Activated CD4-positive, alpha-beta memory T cell treated with anti-CD3 and anti-CD28 coated beads for 36 hours (primary cell): ENCODE measurements around the gene APOL1. TPM values are rescaled to one million over a fixed set of nuclear protein-coding genes. Genes with fewer than 3 reads are reported as not detected.
"Not testable (repeated sequence)": the region's sequence is repeated elsewhere in the genome, so short reads cannot be mapped to it uniquely, and the experiment has no call there.

Experiments used
- CTCF ChIA-PET: fragments of 350-600 bp; sonication (Branson Sonifier 250); formaldehyde crosslinking; loops from one replicate; lab custom pipeline; 2021; ENCODE audit warnings: antibody characterized with exemption, inconsistent platforms; lab: Charles Lee
- POLR2A ChIA-PET: fragments of 350-600 bp; sonication (Branson Sonifier 250); formaldehyde crosslinking; loops from one replicate; lab custom pipeline; 2021; ENCODE audit warnings: antibody characterized with exemption; lab: Charles Lee
- DNase-seq: peaks from one replicate; pipeline ENCODE4 v3.0.0-alpha.2; 2020
- H3K27ac Mint-ChIP-seq: one replicate; pipeline ENCODE4 v1.8.0; 2021; ENCODE audit warnings: mixed read lengths
- H3K27me3 Mint-ChIP-seq: one replicate; pipeline ENCODE4 v1.8.0; 2021; ENCODE audit warnings: mixed read lengths
- H3K36me3 Mint-ChIP-seq: one replicate; pipeline ENCODE4 v1.8.0; 2021; ENCODE audit warnings: mixed read lengths
- H3K4me1 Mint-ChIP-seq: one replicate; pipeline ENCODE4 v1.8.0; 2021; ENCODE audit warnings: low read depth, mixed read lengths
- H3K4me3 Mint-ChIP-seq: one replicate; pipeline ENCODE4 v1.8.0; 2021; ENCODE audit warnings: mild to moderate bottlenecking, mixed read lengths
- H3K9me3 Mint-ChIP-seq: one replicate; pipeline ENCODE4 v1.8.0; 2021; ENCODE audit warnings: mixed read lengths
- intact Hi-C: fragments of 100-400 bp; cut with micrococcal nuclease; formaldehyde crosslinking; loops from one replicate; pipeline ENCODE4 v1.15.1; 2023
- total RNA-seq, 2 experiments: library from RNA; stranded (reverse); gene quantifications; one replicate each; pipeline ENCODE4 v1.2.3, GENCODE V29; 2021

Gene APOL1
- total RNA-seq, 2 experiments from 2014 or later: 44.7 to 46.3 TPM

- no peak overlapping the region for H3K27ac Mint-ChIP-seq
- H3K4me1 Mint-ChIP-seq: peaks cover 21% of the 10 kb centered on the region
- intact Hi-C loops: no loop called here
- peaks cover 9% of the 10 kb centered on the region for H3K9me3 Mint-ChIP-seq
- ChIA-PET CTCF (interaction anchor here (2.3 to 3.0 kb wide), 2 partner anchors 7 to 9 kb away, joined by 9 to 10 read pairs; partner anchors contain the start of gene APOL2), POLR2A (interaction anchor here (1.1 kb wide), 1 partner anchor 18 kb away, joined by 5 read pairs; no protein-coding TSS in a partner anchor)
- H3K36me3 Mint-ChIP-seq: no peaks in the 10 kb centered on the region
- DNase-seq: no peak
- no peaks in the 10 kb centered on the region for H3K27me3 Mint-ChIP-seq
- H3K4me3 Mint-ChIP-seq: no peak overlapping the region
These were observed 5.0 kb upstream of the APOL1 start for GRCh38 chr22:36247955-36248354.

GRCh38 chr22:36249160-36249559 is 3.8 kb upstream of the APOL1 start:
- ChIA-PET POLR2A (no interaction called here), CTCF (interaction anchor here (0.9 to 3.0 kb wide), 4 partner anchors 9 to 71 kb away, joined by 4 to 10 read pairs (median 6); partner anchors contain the start of gene APOL2)
- peaks cover 7% of the 10 kb centered on the region for H3K36me3 Mint-ChIP-seq
- intact Hi-C loops: no loop called here
- peaks cover 9% of the 10 kb centered on the region for H3K9me3 Mint-ChIP-seq
- H3K4me1 Mint-ChIP-seq: peaks cover 29% of the 10 kb centered on the region
- no peak overlapping the region for H3K27ac Mint-ChIP-seq
- DNase-seq: no peak
- H3K4me3 Mint-ChIP-seq: no peak overlapping the region
- H3K27me3 Mint-ChIP-seq: no peaks in the 10 kb centered on the region

- H3K9me3 Mint-ChIP-seq, H3K4me3 Mint-ChIP-seq, H3K27ac Mint-ChIP-seq, H3K27me3 Mint-ChIP-seq, DNase-seq, intact Hi-C loops, POLR2A ChIA-PET, H3K36me3 Mint-ChIP-seq: not testable (repeated sequence)
- peaks cover 42% of the 10 kb centered on the region for H3K4me1 Mint-ChIP-seq
- CTCF ChIA-PET: interaction anchor here (3.0 kb wide), 1 partner anchor 10 kb away, joined by 9 read pairs; no protein-coding TSS in a partner anchor
These were observed 2.5 kb upstream of the APOL1 start for GRCh38 chr22:36250292-36250960.

GRCh38 chr22:36251979-36252608 is 839 bp upstream of the APOL1 start:
- DNase-seq, H3K27me3 Mint-ChIP-seq, intact Hi-C loops, H3K4me3 Mint-ChIP-seq, H3K9me3 Mint-ChIP-seq: not testable (repeated sequence)
- Mint-ChIP-seq H3K36me3 (peaks cover 18% of the 10 kb centered on the region), H3K4me1 (peaks cover 57% of the 10 kb centered on the region), H3K27ac (peak overlapping the region; percentile 96)
- ChIA-PET POLR2A (interaction anchor here (1.4 to 3.9 kb wide), 2 partner anchors 9 to 13 kb away, joined by 3 to 38 read pairs; partner anchors contain the start of gene APOL2), CTCF (interaction anchor here (1.2 to 3.4 kb wide), 3 partner anchors 13 to 57 kb away, joined by 3 to 42 read pairs (median 3); partner anchors contain the start of gene APOL2)

GRCh38 chr22:36253523-36254490 is 874 bp downstream of the APOL1 start:
- DNase-seq: peak; percentile 70
- H3K36me3 Mint-ChIP-seq: peaks cover 31% of the 10 kb centered on the region
- ChIA-PET POLR2A (interaction anchor here (0.7 to 3.9 kb wide), 2 partner anchors 15 to 24 kb away, joined by 3 to 38 read pairs; partner anchors contain the start of gene APOL2), CTCF (interaction anchor here (0.7 to 3.4 kb wide), 7 partner anchors 14 to 233 kb away, joined by 3 to 42 read pairs (median 4); partner anchors contain the start of gene APOL2)
- H3K27me3 Mint-ChIP-seq: no peaks in the 10 kb centered on the region
- peaks cover 5% of the 10 kb centered on the region for H3K9me3 Mint-ChIP-seq
- H3K27ac Mint-ChIP-seq: peak overlapping the region; percentile 96
- H3K4me3 Mint-ChIP-seq: peak overlapping the region; percentile 89
- peaks cover 70% of the 10 kb centered on the region for H3K4me1 Mint-ChIP-seq
- intact Hi-C loops: loop anchor here (1.0 kb wide), 1 partner anchor 15 kb away; the partner anchor contains the start of gene APOL2

- H3K9me3 Mint-ChIP-seq, H3K27me3 Mint-ChIP-seq, H3K27ac Mint-ChIP-seq, POLR2A ChIA-PET, DNase-seq: not testable (repeated sequence)
- Mint-ChIP-seq H3K4me3 (peak overlapping the region; percentile 89), H3K36me3 (peaks cover 47% of the 10 kb centered on the region), H3K4me1 (peaks cover 75% of the 10 kb centered on the region)
- CTCF ChIA-PET: interaction anchor here (1.2 kb wide), 1 partner anchor 79 kb away, joined by 3 read pairs; no protein-coding TSS in a partner anchor
- intact Hi-C loops: loop anchor here (5.0 kb wide), 1 partner anchor 33 kb away; no protein-coding TSS in a partner anchor
These were observed 2.6 kb downstream of the APOL1 start for GRCh38 chr22:36255572-36255971.

- peaks cover 72% of the 10 kb centered on the region for H3K4me1 Mint-ChIP-seq
- no peak for DNase-seq
- H3K27me3 Mint-ChIP-seq: no peaks in the 10 kb centered on the region
- CTCF ChIA-PET: no interaction called here
- H3K27ac Mint-ChIP-seq: peak overlapping the region; percentile 14
- intact Hi-C loops: loop anchor here (5.0 kb wide), 1 partner anchor 34 kb away; no protein-coding TSS in a partner anchor
- H3K9me3 Mint-ChIP-seq: no peaks in the 10 kb centered on the region
- POLR2A ChIA-PET: no interaction called here
- H3K4me3 Mint-ChIP-seq: peak overlapping the region; percentile 9
- peaks cover 51% of the 10 kb centered on the region for H3K36me3 Mint-ChIP-seq
These were observed 3.5 kb downstream of the APOL1 start for GRCh38 chr22:36256478-36256877.

- peak overlapping the region; percentile 11 for H3K27ac Mint-ChIP-seq
- peaks cover 64% of the 10 kb centered on the region for H3K4me1 Mint-ChIP-seq
- CTCF ChIA-PET: interaction anchor here (0.6 kb wide), 1 partner anchor 18 kb away, joined by 3 read pairs; the partner anchor contains the start of gene APOL2
- H3K36me3 Mint-ChIP-seq: peaks cover 57% of the 10 kb centered on the region
- intact Hi-C loops: loop anchor here (5.0 kb wide), 1 partner anchor 35 kb away; no protein-coding TSS in a partner anchor
- DNase-seq: no peak
- H3K4me3 Mint-ChIP-seq: no peak overlapping the region
- H3K27me3 Mint-ChIP-seq: no peaks in the 10 kb centered on the region
- POLR2A ChIA-PET: no interaction called here
- H3K9me3 Mint-ChIP-seq: no peaks in the 10 kb centered on the region
These were observed 4.4 kb downstream of the APOL1 start for GRCh38 chr22:36257308-36257707.

- CTCF ChIA-PET: interaction anchor here (1.2 to 1.4 kb wide), 2 partner anchors 28 to 212 kb away, joined by 4 read pairs; no protein-coding TSS in a partner anchor
- H3K36me3 Mint-ChIP-seq: peaks cover 60% of the 10 kb centered on the region
- POLR2A ChIA-PET: interaction anchor here (0.9 to 1.2 kb wide), 2 partner anchors 19 to 20 kb away, joined by 3 to 4 read pairs; partner anchors contain the start of gene APOL2
- peaks cover 59% of the 10 kb centered on the region for H3K4me1 Mint-ChIP-seq
- intact Hi-C loops: loop anchor here (5.0 kb wide), 1 partner anchor 36 kb away; no protein-coding TSS in a partner anchor
- H3K27ac Mint-ChIP-seq: peak overlapping the region; percentile 79
- peak overlapping the region; percentile 17 for H3K4me3 Mint-ChIP-seq
- DNase-seq: no peak
- H3K27me3 Mint-ChIP-seq: no peaks in the 10 kb centered on the region
- no peaks in the 10 kb centered on the region for H3K9me3 Mint-ChIP-seq
These were observed 5.2 kb downstream of the APOL1 start for GRCh38 chr22:36257948-36258670.
